HG03196 (cell line): ENCODE measurements around the gene VPS26C.
"Not testable (repeated sequence)": the region's sequence is repeated elsewhere in the genome, so short reads cannot be mapped to it uniquely, and the experiment has no call there.

Source experiments
- ATAC-seq: cut with Tn5 transposase; IDR thresholded peaks from one replicate; pipeline ENCODE4 v1.9.1; 2021; ENCODE audit not compliant: unreplicated experiment

VPS26C gene

DNA sequence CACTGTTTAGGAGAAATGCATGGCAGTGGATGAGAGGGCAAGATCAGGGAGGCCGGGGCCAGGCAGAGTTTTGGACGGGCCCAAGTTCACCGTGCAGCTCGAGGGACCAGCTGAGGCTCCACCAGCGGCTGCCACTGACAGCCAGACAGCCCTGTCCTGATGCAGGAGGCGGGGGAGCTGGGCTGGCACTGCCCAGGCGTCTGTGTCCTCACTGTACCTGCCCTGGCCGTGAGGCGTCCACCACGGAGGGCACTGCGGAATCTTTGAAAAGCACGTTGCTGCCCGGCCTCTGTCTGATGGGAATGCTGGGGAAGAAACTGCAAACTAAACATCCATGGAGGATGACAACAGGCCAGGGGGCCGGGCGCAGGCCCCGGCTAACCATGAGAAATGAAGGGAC, 35.5 kb downstream of the VPS26C start:
- no peak for ATAC-seq

DNA sequence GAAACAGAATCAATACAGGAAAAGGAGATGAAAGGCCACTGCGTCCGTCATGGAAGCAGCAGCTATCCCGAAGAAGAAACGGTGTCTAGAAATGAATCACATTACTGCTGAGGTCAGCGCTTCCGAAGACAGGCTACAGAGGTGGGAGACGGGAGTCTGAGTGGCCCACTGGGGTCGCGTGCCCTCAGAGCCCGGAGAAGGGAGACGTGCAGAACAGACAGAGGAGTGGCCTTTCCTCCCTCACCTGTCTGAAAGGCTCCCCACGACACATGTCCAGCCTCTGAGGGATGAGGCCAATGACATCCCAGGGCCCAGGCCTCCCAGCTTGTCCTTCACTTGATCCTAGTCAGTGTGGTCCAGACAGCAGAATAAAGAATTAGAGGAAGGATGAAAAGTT, 35.9 kb downstream of the VPS26C start:
- no peak for ATAC-seq

DNA sequence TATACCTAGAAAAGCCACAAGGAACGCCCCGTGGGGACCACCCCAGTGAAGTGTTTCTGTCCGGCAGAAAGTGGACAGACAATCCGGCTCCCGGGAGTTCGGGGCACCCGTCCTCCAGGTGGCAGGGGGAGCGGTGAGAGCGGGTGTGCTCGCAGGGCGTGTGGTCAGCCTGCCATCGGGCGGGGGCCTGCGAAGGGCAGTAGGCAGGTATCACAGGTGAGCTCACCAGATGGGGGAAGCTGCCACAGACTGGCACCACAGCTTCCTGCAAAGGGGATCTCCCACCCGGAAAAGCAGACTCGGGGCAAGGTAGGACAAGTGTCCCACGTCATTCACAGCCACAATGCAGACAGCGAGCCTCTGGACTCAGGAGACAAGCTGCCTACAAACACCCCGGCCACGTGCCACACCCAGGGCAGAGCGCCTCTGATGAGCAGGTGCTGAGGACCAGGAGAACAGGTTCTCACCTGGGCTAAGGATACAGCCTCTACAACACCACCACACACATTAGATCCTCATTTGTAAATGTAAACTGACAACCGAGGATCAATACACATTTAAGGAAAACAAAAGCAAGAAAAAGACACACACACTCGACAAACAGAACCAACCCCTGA, 36.4 kb downstream of the VPS26C start:
- no peak for ATAC-seq

DNA sequence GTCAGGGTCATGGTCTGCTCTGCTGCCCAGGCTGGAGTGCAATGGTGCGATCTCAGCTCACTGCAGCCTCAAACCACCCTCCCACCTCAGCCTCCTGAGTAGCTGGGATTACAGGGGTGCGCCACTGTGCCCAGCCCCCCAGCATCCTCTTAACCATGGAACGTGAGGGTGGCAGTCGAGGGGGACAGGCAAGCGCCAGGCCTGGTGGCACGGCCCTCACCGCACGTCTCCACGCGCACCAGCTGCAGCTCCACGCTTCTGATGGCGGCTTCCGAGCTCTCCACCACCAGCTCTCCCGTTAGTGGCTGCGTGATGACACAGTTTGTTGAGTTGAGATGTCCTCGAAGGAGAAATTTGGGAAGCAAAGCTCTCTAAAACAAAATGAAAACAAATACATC, 39.1 kb downstream of the VPS26C start:
- ATAC-seq = no peak

GRCh38 chr21:37227071-37228002, 39.8 kb downstream of the VPS26C start:
- ATAC-seq = no peak

GRCh38 chr21:37226041-37226920, 40.9 kb downstream of the VPS26C start:
- no peak for ATAC-seq

DNA sequence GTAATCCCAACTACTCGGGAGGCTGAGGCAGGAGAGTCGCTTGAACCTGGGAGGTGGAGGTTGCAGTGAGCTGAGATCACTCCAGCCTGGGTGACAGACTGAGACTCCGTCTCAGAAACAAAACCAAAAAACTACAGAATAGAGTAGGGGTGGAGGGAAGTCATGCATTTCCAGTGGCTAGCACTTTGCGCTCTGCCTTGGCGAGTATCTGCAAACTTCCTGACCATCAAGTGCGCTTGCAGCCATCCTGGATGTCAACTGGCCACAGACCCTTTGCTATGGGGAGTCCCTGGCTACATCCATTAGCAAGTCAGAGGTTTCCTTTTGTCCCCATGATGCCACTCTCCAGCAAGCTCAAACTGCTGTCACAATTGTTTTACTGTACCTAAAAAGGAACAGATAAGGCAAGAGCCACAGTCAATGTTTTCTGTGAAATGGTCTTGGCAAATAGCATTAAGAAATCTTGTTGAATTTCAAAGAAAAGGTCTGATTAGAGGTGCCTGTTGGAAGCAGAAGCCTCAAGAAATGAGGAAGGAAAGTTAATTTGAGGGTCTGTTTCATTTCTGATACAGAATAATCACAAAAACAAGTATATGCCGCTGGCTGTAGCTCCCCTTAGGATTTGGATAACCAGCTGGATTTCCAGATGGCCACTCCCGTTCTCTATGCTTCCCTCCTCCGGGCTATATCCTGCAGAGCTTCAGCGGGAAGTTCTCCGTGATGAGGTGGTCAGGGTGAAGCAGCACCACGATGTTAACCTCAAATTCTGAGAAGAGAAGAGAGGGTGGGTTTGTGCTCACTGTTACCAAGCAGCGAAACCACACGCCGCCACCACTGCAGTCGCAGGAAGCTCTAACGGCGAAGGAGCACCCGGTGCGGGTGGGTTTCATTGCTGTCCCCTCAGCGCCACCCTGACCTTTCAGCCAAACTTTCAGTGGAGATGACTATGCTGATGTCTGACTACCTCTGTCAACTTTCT, 42.0 kb downstream of the VPS26C start:
- no peak for ATAC-seq

- ATAC-seq = no peak
Measured at GRCh38 chr21:37223804-37224345, 43.3 kb downstream of the VPS26C start.

- ATAC-seq = not testable (repeated sequence)
Measured at GRCh38 chr21:37222248-37222647, 44.9 kb downstream of the VPS26C start.

DNA sequence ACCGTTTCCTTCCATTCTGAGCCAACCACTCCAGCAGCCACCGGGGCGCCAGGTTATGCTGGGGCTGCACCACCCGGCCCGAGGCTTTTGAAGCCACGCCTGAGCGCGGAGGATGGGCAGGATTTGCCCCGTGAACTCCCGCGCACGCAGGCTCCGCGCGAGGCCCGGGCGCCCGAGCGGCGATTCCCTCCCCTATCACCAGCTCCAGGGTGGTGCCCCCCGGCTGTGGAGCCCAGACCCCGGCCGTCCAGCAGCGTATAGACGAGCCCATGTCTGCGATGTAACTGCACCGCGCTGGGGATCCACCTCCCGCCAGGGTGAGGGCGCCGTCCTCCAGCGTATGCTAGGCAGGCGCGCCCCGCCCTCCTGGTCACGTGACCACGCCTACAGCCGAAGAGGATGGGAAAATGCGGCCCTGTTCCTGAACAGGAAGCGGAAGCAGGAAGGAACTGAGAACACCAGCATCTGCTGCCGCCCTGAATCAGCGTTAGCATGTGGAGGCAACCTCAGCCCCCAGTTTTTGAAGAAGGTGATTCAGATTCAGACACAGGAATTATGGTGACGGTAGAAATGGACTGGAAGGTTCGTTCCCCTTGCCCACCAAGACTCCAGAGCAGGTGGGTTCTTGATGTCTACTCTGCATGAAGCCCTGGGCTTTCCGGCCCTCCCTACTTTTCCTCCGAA, 46.0 kb downstream of the VPS26C start:
- ATAC-seq = peak; percentile 86

DNA sequence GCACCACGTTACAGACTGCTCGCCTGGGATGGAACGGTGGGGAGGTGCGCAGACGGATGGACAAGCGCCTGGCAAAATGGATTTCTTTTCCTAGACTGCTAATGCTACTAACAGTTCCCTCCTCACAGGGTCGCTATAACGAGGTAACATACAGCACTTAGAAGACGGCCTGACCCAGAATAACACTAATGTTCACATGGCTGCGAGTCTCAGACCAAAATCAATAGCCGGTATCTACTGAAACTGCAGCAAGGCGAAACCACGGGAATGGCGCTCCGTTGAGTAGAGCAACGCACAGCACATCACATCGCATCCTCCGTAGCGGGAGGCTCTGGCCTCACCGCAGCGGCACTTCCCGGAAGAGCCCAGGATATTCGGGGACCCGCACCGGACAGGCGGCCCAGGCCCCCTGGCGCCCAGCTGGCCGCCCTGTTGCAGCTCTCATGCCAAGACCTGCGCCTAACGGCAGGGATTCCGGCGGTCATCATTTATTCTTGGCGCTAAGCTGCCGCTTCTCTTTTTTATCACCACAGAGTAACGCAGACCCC, 46.6 kb downstream of the VPS26C start:
- peak; percentile 44 for ATAC-seq

GRCh38 chr21:37219761-37220432, 47.2 kb downstream of the VPS26C start:
- no peak for ATAC-seq

GRCh38 chr21:37214952-37215351, 52.2 kb downstream of the VPS26C start:
- ATAC-seq = no peak

GRCh38 chr21:37210799-37211198, 56.3 kb downstream of the VPS26C start:
- ATAC-seq = no peak

GRCh38 chr21:37210130-37210529, 57.0 kb downstream of the VPS26C start:
- ATAC-seq = no peak

DNA sequence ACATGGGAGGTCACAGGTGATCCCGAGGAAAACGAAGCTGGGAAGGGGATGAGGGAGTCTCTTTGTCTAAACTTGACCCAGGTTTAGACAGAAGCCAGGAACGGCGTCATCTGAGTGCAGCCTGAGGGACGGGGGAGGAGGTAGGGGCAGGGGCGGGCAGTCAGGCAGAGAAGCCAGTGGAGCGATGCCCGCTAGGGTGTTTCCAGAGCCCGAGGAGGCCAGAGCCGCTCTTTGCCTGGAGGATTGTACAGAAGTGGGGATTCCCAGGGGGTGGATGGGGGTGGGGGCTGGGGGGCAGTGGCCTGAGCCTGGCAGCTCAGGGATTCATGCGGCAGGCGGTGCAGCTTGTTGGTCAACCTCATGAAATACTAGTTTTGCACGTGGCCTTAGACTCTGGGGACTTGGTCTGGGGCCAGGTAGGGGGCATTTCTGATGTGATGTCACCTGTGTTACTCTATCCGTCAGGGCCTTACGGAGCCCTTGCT, 58.4 kb downstream of the VPS26C start:
- peak; percentile 33 for ATAC-seq

GRCh38 chr21:37208056-37208721, 58.9 kb downstream of the VPS26C start:
- ATAC-seq = peak; percentile 48
